GM18867 (cell line): ENCODE data around the gene MSL2.
A peak's percentile ranks its signal among the peaks of the same experiment; 100 is the strongest.
"Not testable (repeated sequence)": the region's sequence is repeated elsewhere in the genome, so short reads cannot be mapped to it uniquely, and the experiment has no call there.

Experiments
- ATAC-seq: cut with Tn5 transposase; IDR thresholded peaks from one replicate; pipeline ENCODE4 v1.9.1; 2021; ENCODE audit warnings: mild to moderate bottlenecking, moderate library complexity; ENCODE audit not compliant: unreplicated experiment

MSL2 gene

GRCh38 chr3:136196064-136196400 is at the start of gene MSL2:
MSL2 (minus strand) TSS chr3:136196335; CDS start chr3:136195113, 1,222 bp downstream.
- peak; percentile 33 for ATAC-seq

- ATAC-seq: no peak
Measured at GRCh38 chr3:136245691-136246090, 49.6 kb upstream of the MSL2 start.

GRCh38 chr3:136239094-136239493 is 43.0 kb upstream of the MSL2 start:
- ATAC-seq: no peak

GRCh38 chr3:136237961-136238649 is 42.0 kb upstream of the MSL2 start:
- no peak for ATAC-seq

GRCh38 chr3:136237103-136237502 is 41.0 kb upstream of the MSL2 start:
- ATAC-seq: no peak

- no peak for ATAC-seq
Measured at GRCh38 chr3:136236109-136236508, 40.0 kb upstream of the MSL2 start.

GRCh38 chr3:136235545-136235944 is 39.4 kb upstream of the MSL2 start:
- ATAC-seq: no peak

GRCh38 chr3:136232413-136232812 is 36.3 kb upstream of the MSL2 start:
- no peak for ATAC-seq

- ATAC-seq: not testable (repeated sequence)
Measured at GRCh38 chr3:136222746-136223145, 26.6 kb upstream of the MSL2 start.

- no peak for ATAC-seq
Measured at GRCh38 chr3:136211547-136211946, 15.4 kb upstream of the MSL2 start.

- ATAC-seq: no peak
Measured at GRCh38 chr3:136209921-136210320, 13.8 kb upstream of the MSL2 start.

- no peak for ATAC-seq
Measured at GRCh38 chr3:136207489-136208115, 11.5 kb upstream of the MSL2 start.

GRCh38 chr3:136199219-136199618 is 3.1 kb upstream of the MSL2 start:
- not testable (repeated sequence) for ATAC-seq

GRCh38 chr3:136198462-136199078 is 2.4 kb upstream of the MSL2 start:
- not testable (repeated sequence) for ATAC-seq

- no peak for ATAC-seq
Measured at GRCh38 chr3:136197159-136197793, 1.1 kb upstream of the MSL2 start.

GRCh38 chr3:136196401-136197158 is 445 bp upstream of the MSL2 start:
- ATAC-seq: peak; percentile 71

GRCh38 chr3:136195258-136196063 is 674 bp downstream of the MSL2 start:
- peak; percentile 39 for ATAC-seq

- ATAC-seq: no peak
Measured at GRCh38 chr3:136194409-136195257, 1.5 kb downstream of the MSL2 start.
